HCT116 (cell line): ENCODE measurements around the gene PPP1R1B. TPM values are rescaled to one million over a fixed set of nuclear protein-coding genes. Genes with fewer than 3 reads are reported as not detected.

ENCODE experiments used
- ATAC-seq: fragments of 200-7000 bp; cut with Tn5 transposase; 2 replicates; pipeline ENCODE4 v1.9.1; 2020; ENCODE audit warnings: mild to moderate bottlenecking, moderate library complexity
- BruUV-seq: library from RNA; stranded (reverse); fragments of 400-500 nt; replicated peaks from 2 replicates; lab custom pipeline; 2021; lab: Mats Ljungman, UMichigan
- CTCF ChIA-PET: fragments of 300-600 bp; sonication (Branson Sonifier 250); formaldehyde crosslinking; loops from one replicate; lab custom pipeline; 2021; ENCODE audit warnings: antibody characterized with exemption; lab: Charles Lee
- POLR2A ChIA-PET: fragments of 300-600, 350-600 bp; sonication (Branson Sonifier 250); formaldehyde crosslinking; loops from one replicate; lab custom pipeline; 2021; ENCODE audit warnings: antibody characterized with exemption; lab: Charles Lee
- RAD21 ChIA-PET, 2 experiments: fragments of 300-600 bp; sonication (Branson Sonifier 250); formaldehyde crosslinking; loops; one replicate each; lab custom pipeline; 2023; ENCODE audit warnings: low total read pairs in 2 of 2; ENCODE audit not compliant: uncharacterized antibody in 2 of 2, unreplicated experiment in 2 of 2, low non-redundant PET in 1 of 2; lab: Charles Lee
- DNase-seq: peaks from one replicate; pipeline ENCODE4 v3.0.0-alpha.2; 2010; ENCODE audit warnings: low read depth, low spot score
- H2AFZ ChIP-seq: fragments of 200-600 bp; shearing (Covaris generic), sonication (generic); 2 replicates; pipeline ENCODE4 v1.6.1; 2017; ENCODE audit warnings: low read depth, mixed run types, mixed read lengths, antibody characterized with exemption, low read length; ENCODE audit not compliant: poor library complexity, severe bottlenecking
- H3K27ac ChIP-seq: 2 replicates; pipeline ENCODE4 v1.5.1; 2012; ENCODE audit warnings: low read depth, low read length
- H3K27me3 ChIP-seq: fragments of 200-600 bp; sonication (generic); 2 replicates; pipeline ENCODE4 v1.6.1; 2016; ENCODE audit warnings: mixed run types, low read length, mixed read lengths; ENCODE audit not compliant: insufficient read depth
- H3K36me3 ChIP-seq, 2 experiments: fragments of 200-500 bp in 1 of 2; fragments of 200-600 bp in 1 of 2; sonication (Bioruptor generic) in 1 of 2; sonication (generic) in 1 of 2; 2 replicates each; pipeline versions ENCODE4 v1.5.1 to v1.6.1; 2014 to 2016; ENCODE audit warnings: low read length in 2 of 2, inconsistent platforms in 1 of 2, mixed read lengths in 1 of 2, mixed run types in 1 of 2; ENCODE audit not compliant: insufficient read depth in 2 of 2, control insufficient read depth in 1 of 2
- H3K4me1 ChIP-seq, 2 experiments: fragments of 200-600 bp in 1 of 2; sonication (generic) in 1 of 2; 2 replicates each; pipeline versions ENCODE4 v1.5.1 to v1.6.1; 2012 to 2017; ENCODE audit warnings: low read length in 2 of 2, inconsistent platforms in 1 of 2, mild to moderate bottlenecking in 1 of 2, mixed read lengths in 1 of 2, mixed run types in 1 of 2, moderate library complexity in 1 of 2; ENCODE audit not compliant: insufficient read depth in 2 of 2, control insufficient read depth in 1 of 2
- H3K4me2 ChIP-seq: fragments of 200-600 bp; sonication (generic); 2 replicates; pipeline ENCODE4 v1.6.1; 2017; ENCODE audit warnings: mixed run types, low read length, mixed read lengths
- H3K4me3 ChIP-seq, 2 experiments: fragments of 200-600 bp in 1 of 2; sonication (generic) in 1 of 2; replicated peaks in 1 of 2; 2 replicates each; pipeline ENCODE4 v1.5.1; 2011 to 2016; ENCODE audit warnings: low read length in 2 of 2, control low read depth in 1 of 2, low read depth in 1 of 2, mild to moderate bottlenecking in 1 of 2, mixed read lengths in 1 of 2, mixed run types in 1 of 2
- H3K79me2 ChIP-seq: fragments of 200-600 bp; sonication (generic); 2 replicates; pipeline ENCODE4 v1.6.1; 2017; ENCODE audit warnings: mild to moderate bottlenecking, mixed run types, low read length, moderate library complexity, mixed read lengths; ENCODE audit not compliant: insufficient read depth
- H3K9ac ChIP-seq: fragments of 200-600 bp; sonication (generic); 2 replicates; pipeline ENCODE4 v1.6.1; 2016; ENCODE audit warnings: low read length, mixed read lengths
- H3K9me2 ChIP-seq: fragments of 200-600 bp; sonication (generic), shearing (Covaris generic); 2 replicates; pipeline ENCODE4 v1.6.1; 2017; ENCODE audit warnings: mixed run types, mild to moderate bottlenecking, moderate library complexity; ENCODE audit not compliant: insufficient read depth
- H3K9me3 ChIP-seq, 2 experiments: fragments of 200-500 bp in 1 of 2; fragments of 200-600 bp in 1 of 2; sonication (Bioruptor generic) in 1 of 2; sonication (generic) in 1 of 2; 2 replicates each; pipeline ENCODE4 v1.6.1; 2014 to 2017; ENCODE audit warnings: low read length in 2 of 2, mixed read lengths in 2 of 2, inconsistent platforms in 1 of 2, low read depth in 1 of 2, mild to moderate bottlenecking in 1 of 2, mixed run types in 1 of 2, moderate library complexity in 1 of 2; ENCODE audit not compliant: control insufficient read depth in 1 of 2, insufficient read depth in 1 of 2
- H4K20me1 ChIP-seq: fragments of 200-600 bp; sonication (generic), shearing (Covaris generic); 2 replicates; pipeline ENCODE4 v1.6.1; 2017; ENCODE audit warnings: mixed run types, mild to moderate bottlenecking, moderate library complexity; ENCODE audit not compliant: insufficient read depth
- ELF1 ChIP-seq: IDR thresholded peaks from 2 replicates; pipeline ENCODE4 v1.6.1; 2012; ENCODE audit warnings: low read depth, borderline replicate concordance
- EZH2phosphoT487 ChIP-seq: fragments of 200-600 bp; IDR thresholded peaks from 2 replicates; pipeline ENCODE4 v1.6.1; 2018; ENCODE audit warnings: antibody characterized with exemption, borderline replicate concordance
- FOSL1 ChIP-seq: IDR thresholded peaks from 2 replicates; pipeline ENCODE4 v1.6.1; 2012; ENCODE audit warnings: low read depth
- JUND ChIP-seq: IDR thresholded peaks from 2 replicates; pipeline ENCODE4 v1.6.1; 2012
- MAX ChIP-seq: IDR thresholded peaks from 2 replicates; pipeline ENCODE4 v1.6.1; 2012
- POLR2A ChIP-seq: IDR thresholded peaks from 2 replicates; pipeline ENCODE4 v1.7.0; 2011; ENCODE audit warnings: borderline replicate concordance; ENCODE audit not compliant: insufficient read depth, insufficient read length; ENCODE audit errors: extremely low read depth
- POLR2AphosphoS5 ChIP-seq: IDR thresholded peaks from 2 replicates; pipeline ENCODE4 v1.6.1; 2011; ENCODE audit warnings: mild to moderate bottlenecking, low read depth, low read length, moderate library complexity
- REST ChIP-seq: IDR thresholded peaks from 2 replicates; pipeline ENCODE4 v1.6.1; 2012; ENCODE audit warnings: low read depth
- SP1 ChIP-seq: IDR thresholded peaks from 2 replicates; pipeline ENCODE4 v1.6.1; 2012; ENCODE audit warnings: low read depth
- TCF7L2 ChIP-seq: IDR thresholded peaks from 2 replicates; pipeline ENCODE4 v1.7.0; 2011; ENCODE audit warnings: borderline replicate concordance, inconsistent platforms; ENCODE audit not compliant: insufficient read depth, insufficient read length; ENCODE audit errors: extremely low read depth
- ZNF274 ChIP-seq: fragments of 200-500 bp; sonication (Bioruptor generic); IDR thresholded peaks from 2 replicates; pipeline ENCODE4 v1.6.1; 2014; ENCODE audit warnings: mild to moderate bottlenecking, low read depth, low read length, inconsistent platforms
- intact Hi-C: fragments of 100-400 bp; cut with micrococcal nuclease; formaldehyde crosslinking; loops from 2 replicates; pipeline ENCODE4 v1.10.0; 2022
- total RNA-seq: library from RNA; stranded (reverse); gene quantifications from one replicate; pipeline ENCODE4 v1.2.1, GENCODE V29; 2021; ENCODE audit not compliant: unreplicated experiment

PPP1R1B gene
- total RNA-seq, 1 experiment from 2014 or later: 0.49 TPM

- ChIA-PET CTCF (no interaction called here), RAD21 (no interaction called here), POLR2A (no interaction called here)
- Histone ChIP-seq H4K20me1 (no peaks in the 10 kb centered on the region), H3K4me1 (peaks cover 0 to 5% of the 10 kb centered on the region in 2 experiments; a peak in 2 of 4 replicates), H3K4me3 (no peak overlapping the region), H3K4me2 (no peak overlapping the region), H3K36me3 (no peaks in the 10 kb centered on the region), H3K27ac (no peak overlapping the region), H3K9me3 (no peaks in the 10 kb centered on the region), H3K27me3 (peaks cover 23% of the 10 kb centered on the region), H2AFZ (no peak overlapping the region), H3K9ac (no peak overlapping the region), H3K9me2 (no peaks in the 10 kb centered on the region), H3K79me2 (no peaks in the 10 kb centered on the region)
- TF ChIP-seq ELF1: no peak
- intact Hi-C loops: no loop called here
- no TSS peak for BruUV-seq
- DNase-seq (no peak), ATAC-seq (no peak)
Observed at GRCh38 chr17:39605492-39606433, 21.0 kb upstream of the PPP1R1B start.

GRCh38 chr17:39606434-39607056, 20.2 kb upstream of the PPP1R1B start:
- Histone ChIP-seq H2AFZ (no peak overlapping the region), H3K27ac (no peak overlapping the region), H4K20me1 (no peaks in the 10 kb centered on the region), H3K4me2 (no peak overlapping the region), H3K9me3 (no peaks in the 10 kb centered on the region), H3K27me3 (peaks cover 15% of the 10 kb centered on the region; the same call in 1 of the 2 replicates), H3K79me2 (no peaks in the 10 kb centered on the region), H3K4me3 (no peak overlapping the region), H3K9ac (no peak overlapping the region), H3K36me3 (no peaks in the 10 kb centered on the region), H3K9me2 (no peaks in the 10 kb centered on the region), H3K4me1 (peaks cover 0 to 5% of the 10 kb centered on the region in 2 experiments; a peak in 2 of 4 replicates)
- intact Hi-C loops: no loop called here
- no peak for TF ChIP-seq POLR2AphosphoS5
- TF ChIP-seq EZH2phosphoT487: no peak
- TF ChIP-seq ZNF274: no peak
- no peak for TF ChIP-seq MAX
- TF ChIP-seq ELF1: no peak
- TF ChIP-seq TCF7L2: no peak
- TF ChIP-seq REST: no peak
- no peak for TF ChIP-seq FOSL1
- TF ChIP-seq SP1: no peak
- TF ChIP-seq JUND: no peak
- TF ChIP-seq POLR2A: no peak
- ATAC-seq (no peak), DNase-seq (no peak)
- no TSS peak for BruUV-seq
- CTCF ChIA-PET: interaction anchor here (0.6 kb wide), 1 partner anchor 346 kb away, joined by 4 read pairs; no protein-coding TSS in a partner anchor
- RAD21 ChIA-PET: no interaction called here
- POLR2A ChIA-PET: no interaction called here
